ENCODE results near the gene HERC3.

The HERC3 gene

GRCh38 chr4:88750369-88750768 lies 158.1 kb downstream of the HERC3 start:
- DNase-seq = no peak

GRCh38 chr4:88751258-88752075 lies 159.2 kb downstream of the HERC3 start:
- no peak for DNase-seq

GRCh38 chr4:88752076-88752463 lies 159.8 kb downstream of the HERC3 start:
- DNase-seq = no peak

DNA sequence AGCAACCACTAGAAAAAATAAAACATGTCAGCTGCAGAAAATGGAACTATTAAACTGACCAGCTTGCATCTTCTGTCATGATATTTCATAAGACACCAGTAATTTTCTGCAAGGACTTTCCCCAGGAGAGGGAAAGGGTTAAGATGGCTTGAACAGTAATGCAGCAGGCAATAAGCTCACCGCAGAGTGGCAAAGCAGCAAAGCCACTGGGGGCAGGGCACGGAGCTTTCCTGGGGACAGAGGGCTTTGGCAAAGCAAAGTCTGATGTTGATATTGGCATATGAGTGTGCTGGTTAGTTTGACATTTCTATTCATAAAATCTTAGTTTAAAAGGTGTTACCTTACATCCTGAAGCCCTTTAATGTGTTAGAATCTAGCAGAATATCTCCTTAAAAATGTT lies 160.5 kb downstream of the HERC3 start:
- no peak for DNase-seq

GRCh38 chr4:88753658-88754571 lies 161.6 kb downstream of the HERC3 start:
- DNase-seq = no peak

DNA sequence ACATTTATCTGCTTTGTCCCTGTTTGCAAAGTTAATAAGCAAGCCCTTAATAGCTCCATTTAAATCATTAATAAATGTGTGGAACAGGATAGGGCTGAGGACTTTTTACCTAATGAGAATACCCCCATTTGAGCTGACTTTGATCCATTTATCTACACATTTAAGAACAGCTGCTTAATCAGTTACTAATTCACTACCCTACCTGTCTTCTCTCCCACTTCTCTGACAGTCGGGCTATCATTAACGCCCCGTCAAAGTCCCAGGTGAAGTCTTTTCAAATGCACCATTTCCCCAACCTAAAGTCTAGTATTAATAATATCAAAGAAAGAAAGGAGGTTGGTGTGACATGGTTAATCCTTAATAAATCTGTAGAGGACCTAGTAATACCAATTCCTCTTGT lies 162.5 kb downstream of the HERC3 start:
- no peak for DNase-seq

DNA sequence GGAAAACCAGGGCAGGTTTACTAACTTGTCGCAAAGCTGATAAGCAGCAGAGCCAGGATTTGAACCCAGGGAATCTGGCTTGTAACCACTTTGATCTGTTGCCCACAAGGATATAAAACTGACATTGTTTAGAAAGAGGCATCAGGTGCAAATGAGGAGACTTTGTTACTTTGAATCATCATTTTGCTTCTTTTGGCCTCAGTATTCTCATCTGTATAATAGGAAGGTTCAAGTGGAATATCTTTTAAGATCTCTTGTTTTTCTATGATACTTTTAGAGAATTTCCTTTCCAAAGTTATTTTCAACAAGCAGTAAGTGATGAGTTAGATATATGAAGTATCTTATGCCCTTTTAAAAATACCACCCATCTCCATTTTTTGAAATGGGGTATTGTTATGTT lies 163.2 kb downstream of the HERC3 start:
- no peak for DNase-seq

- no peak for DNase-seq
Observed at GRCh38 chr4:88756149-88756548, 163.9 kb downstream of the HERC3 start.

DNA sequence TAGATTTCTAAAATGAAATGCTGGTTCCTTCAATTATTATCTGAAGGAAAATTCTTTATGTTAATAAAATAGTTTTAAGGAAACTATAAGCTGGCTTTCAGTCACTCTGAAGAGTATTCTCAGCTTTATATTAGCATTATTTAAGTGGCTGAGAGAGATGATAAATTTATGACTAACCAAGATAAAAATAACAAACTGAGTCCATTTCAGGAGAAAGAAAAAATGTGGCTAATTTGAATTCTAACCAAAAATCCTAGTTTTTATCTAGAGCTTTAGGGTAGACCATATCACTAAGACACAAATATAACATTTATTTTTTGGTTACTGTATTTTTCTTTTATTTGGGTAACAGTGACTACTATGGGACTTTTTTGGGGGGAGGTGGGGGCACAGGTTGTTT lies 164.8 kb downstream of the HERC3 start:
- DNase-seq = no peak

GRCh38 chr4:88757776-88758175 lies 165.5 kb downstream of the HERC3 start:
- DNase-seq = no peak
